Activated naive CD4-positive, alpha-beta T cell treated with anti-CD3 and anti-CD28 coated beads, Interleukin-2, amount 50 U/mL, for 72 hours (primary cell): Measurements from ENCODE around the gene BBIP1. TPM values are rescaled to one million over a fixed set of nuclear protein-coding genes. Genes with fewer than 3 reads are reported as not detected.

Experiments used
- ATAC-seq, 2 donors: fragments of 150-1000 bp; cut with Tn5 transposase; 2 replicates each; pipeline ENCODE4 v1.10.0; 2021; ENCODE audit warnings: mild to moderate bottlenecking in 2 of 2, moderate library complexity in 2 of 2
- DNase-seq, 2 donors: peaks; one replicate each; pipeline ENCODE4 v3.0.0; 2021 to 2022; ENCODE audit warnings: low spot score in 2 of 2
- H3K27ac Mint-ChIP-seq, 2 donors: one replicate each; pipeline ENCODE4 v1.8.0; 2022; ENCODE audit warnings: mild to moderate bottlenecking in 2 of 2, mixed read lengths in 2 of 2
- H3K36me3 Mint-ChIP-seq, 2 donors: one replicate each; pipeline ENCODE4 v1.8.0; 2022; ENCODE audit warnings: mixed read lengths in 2 of 2
- H3K9me3 Mint-ChIP-seq, 2 donors: one replicate each; pipeline ENCODE4 v1.8.0; 2022; ENCODE audit warnings: mixed read lengths in 2 of 2
- total RNA-seq, 2 donors: library from RNA; stranded (reverse); gene quantifications; one replicate each; pipeline ENCODE4 v1.2.3, GENCODE V29; 2022

BBIP1 gene
- total RNA-seq, 2 donors from 2014 or later = 32.1 to 51.8 TPM

- no peaks in the 10 kb centered on the region for H3K9me3 Mint-ChIP-seq
- peak overlapping the region; percentile 77 to 81 for H3K27ac Mint-ChIP-seq
- DNase-seq = peak in 1 of 2 donors; percentile 41
- H3K36me3 Mint-ChIP-seq = peaks cover 0 to 15% of the 10 kb centered on the region in 2 donors
- peak; percentile 90 to 94 for ATAC-seq
These were observed 15.4 kb downstream of the BBIP1 start for GRCh38 chr10:110903280-110904278.

- ATAC-seq = peak; percentile 64 to 70
- H3K36me3 Mint-ChIP-seq = peaks cover 0 to 15% of the 10 kb centered on the region in 2 donors
- DNase-seq = peak in 1 of 2 donors; percentile 27
- H3K27ac Mint-ChIP-seq = peak overlapping the region; percentile 77 to 81
- H3K9me3 Mint-ChIP-seq = no peaks in the 10 kb centered on the region
These were observed 16.8 kb downstream of the BBIP1 start for GRCh38 chr10:110901954-110902819.

- Mint-ChIP-seq H3K27ac (no peak overlapping the region), H3K9me3 (no peaks in the 10 kb centered on the region), H3K36me3 (peaks cover 5 to 12% of the 10 kb centered on the region in 2 donors)
- DNase-seq (no peak), ATAC-seq (no peak)
These were observed 18.0 kb downstream of the BBIP1 start for GRCh38 chr10:110900983-110901382.

- Mint-ChIP-seq H3K36me3 (peaks cover 5 to 14% of the 10 kb centered on the region in 2 donors), H3K27ac (no peak overlapping the region)
These were observed 20.6 kb downstream of the BBIP1 start for GRCh38 chr10:110898391-110898790.

GRCh38 chr10:110897184-110897583 lies 21.8 kb downstream of the BBIP1 start:
- no peak for ATAC-seq
- DNase-seq = no peak
- Mint-ChIP-seq H3K27ac (no peak overlapping the region), H3K36me3 (peaks cover 5 to 14% of the 10 kb centered on the region in 2 donors), H3K9me3 (no peaks in the 10 kb centered on the region)

More at GRCh38 chr10:110898391-110898790, 20.6 kb downstream of the BBIP1 start:
- no peak for DNase-seq
- no peaks in the 10 kb centered on the region for H3K9me3 Mint-ChIP-seq
- ATAC-seq = no peak

GRCh38 chr10:110893559-110894179 lies 25.3 kb downstream of the BBIP1 start:
- no peaks in the 10 kb centered on the region for H3K9me3 Mint-ChIP-seq

GRCh38 chr10:110892602-110893288 lies 26.2 kb downstream of the BBIP1 start:
- Mint-ChIP-seq H3K36me3 (peaks cover 5 to 14% of the 10 kb centered on the region in 2 donors), H3K9me3 (no peaks in the 10 kb centered on the region), H3K27ac (no peak overlapping the region)
- no peak for DNase-seq
- ATAC-seq = no peak

More at GRCh38 chr10:110893559-110894179, 25.3 kb downstream of the BBIP1 start:
- Mint-ChIP-seq H3K27ac (peak overlapping the region in 1 of 2 donors; percentile 57), H3K36me3 (peaks cover 5 to 14% of the 10 kb centered on the region in 2 donors)
- ATAC-seq (peak; percentile 72 to 73), DNase-seq (no peak)

- H3K9me3 Mint-ChIP-seq = no peaks in the 10 kb centered on the region
These were observed 31.4 kb downstream of the BBIP1 start for GRCh38 chr10:110887560-110887959.

GRCh38 chr10:110885932-110886674 lies 32.9 kb downstream of the BBIP1 start:
- Mint-ChIP-seq H3K27ac (peak overlapping the region in 1 of 2 donors; percentile 54), H3K9me3 (no peaks in the 10 kb centered on the region), H3K36me3 (peaks cover 5 to 32% of the 10 kb centered on the region in 2 donors)
- DNase-seq = no peak
- ATAC-seq = no peak

More at GRCh38 chr10:110887560-110887959, 31.4 kb downstream of the BBIP1 start:
- Mint-ChIP-seq H3K36me3 (peaks cover 5 to 25% of the 10 kb centered on the region in 2 donors), H3K27ac (no peak overlapping the region)
- DNase-seq = no peak
- ATAC-seq = peak in 1 of 2 donors; percentile 43

- no peak for DNase-seq
- H3K27ac Mint-ChIP-seq = peak overlapping the region in 1 of 2 donors; percentile 34
- peaks cover 5 to 34% of the 10 kb centered on the region in 2 donors for H3K36me3 Mint-ChIP-seq
- ATAC-seq = peak; percentile 54 to 70
- H3K9me3 Mint-ChIP-seq = no peaks in the 10 kb centered on the region
These were observed 35.1 kb downstream of the BBIP1 start for GRCh38 chr10:110883924-110884323.

- peaks cover 5 to 35% of the 10 kb centered on the region in 2 donors for H3K36me3 Mint-ChIP-seq
- no peak overlapping the region for H3K27ac Mint-ChIP-seq
- no peak for DNase-seq
- ATAC-seq = no peak
- no peaks in the 10 kb centered on the region for H3K9me3 Mint-ChIP-seq
These were observed 37.1 kb downstream of the BBIP1 start for GRCh38 chr10:110881905-110882304.

GRCh38 chr10:110881247-110881646 lies 37.7 kb downstream of the BBIP1 start:
- Mint-ChIP-seq H3K36me3 (peaks cover 5 to 35% of the 10 kb centered on the region in 2 donors), H3K27ac (peak overlapping the region in 1 of 2 donors; percentile 48), H3K9me3 (no peaks in the 10 kb centered on the region)
- ATAC-seq (no peak), DNase-seq (no peak)

- ATAC-seq = peak; percentile 44 to 78
- Mint-ChIP-seq H3K27ac (peak overlapping the region; percentile 15 to 28), H3K36me3 (peaks cover 5 to 32% of the 10 kb centered on the region in 2 donors), H3K9me3 (no peaks in the 10 kb centered on the region)
- DNase-seq = no peak
These were observed 39.0 kb downstream of the BBIP1 start for GRCh38 chr10:110880012-110880411.

GRCh38 chr10:110876788-110877187 lies 42.2 kb downstream of the BBIP1 start:
- peaks cover 2 to 20% of the 10 kb centered on the region in 2 donors for H3K36me3 Mint-ChIP-seq
- ATAC-seq (no peak), DNase-seq (no peak)
- H3K27ac Mint-ChIP-seq = no peak overlapping the region
- H3K9me3 Mint-ChIP-seq = no peaks in the 10 kb centered on the region

GRCh38 chr10:110876000-110876399 lies 43.0 kb downstream of the BBIP1 start:
- DNase-seq (no peak), ATAC-seq (no peak)
- Mint-ChIP-seq H3K36me3 (peaks cover 7 to 16% of the 10 kb centered on the region in 2 donors), H3K27ac (no peak overlapping the region), H3K9me3 (no peaks in the 10 kb centered on the region)
